AG04449 (cell line): ENCODE results near the gene CCDC120.
A peak's percentile ranks its signal among the peaks of the same experiment; 100 is the strongest.

Experiments used
- CTCF ChIA-PET: fragments of 350-600 bp; formaldehyde crosslinking; extraction: SDS; loops from one replicate; lab custom pipeline; 2021; ENCODE audit warnings: antibody characterized with exemption; lab: Yijun Ruan, JAX
- POLR2A ChIA-PET: fragments of 400-600, 350-600 bp; formaldehyde crosslinking; extraction: SDS; loops from one replicate; lab custom pipeline; 2020; ENCODE audit warnings: antibody characterized with exemption, inconsistent platforms; lab: Yijun Ruan, JAX
- DNase-seq: peaks from one replicate; pipeline ENCODE4 v3.0.0-alpha.2; 2010; ENCODE audit warnings: low read depth, low spot score
- H3K4me3 ChIP-seq: 2 replicates; pipeline ENCODE4 v1.5.1; 2011; ENCODE audit warnings: low read depth, mild to moderate bottlenecking, control low read depth, low read length
- CTCF ChIP-seq: IDR thresholded peaks from one replicate; pipeline ENCODE4 v1.5.1; 2011; ENCODE audit warnings: mild to moderate bottlenecking, moderate library complexity, low read length, control low read depth, inconsistent platforms; ENCODE audit not compliant: insufficient read depth; ENCODE audit errors: missing control alignments

CCDC120 gene

GRCh38 chrX:49066690-49067089 is 7.9 kb downstream of the CCDC120 start:
- ChIA-PET CTCF (no interaction called here), POLR2A (no interaction called here)
- H3K4me3 ChIP-seq, result no peak overlapping the region
- TF ChIP-seq CTCF, result no peak
- DNase-seq, result no peak

DNA sequence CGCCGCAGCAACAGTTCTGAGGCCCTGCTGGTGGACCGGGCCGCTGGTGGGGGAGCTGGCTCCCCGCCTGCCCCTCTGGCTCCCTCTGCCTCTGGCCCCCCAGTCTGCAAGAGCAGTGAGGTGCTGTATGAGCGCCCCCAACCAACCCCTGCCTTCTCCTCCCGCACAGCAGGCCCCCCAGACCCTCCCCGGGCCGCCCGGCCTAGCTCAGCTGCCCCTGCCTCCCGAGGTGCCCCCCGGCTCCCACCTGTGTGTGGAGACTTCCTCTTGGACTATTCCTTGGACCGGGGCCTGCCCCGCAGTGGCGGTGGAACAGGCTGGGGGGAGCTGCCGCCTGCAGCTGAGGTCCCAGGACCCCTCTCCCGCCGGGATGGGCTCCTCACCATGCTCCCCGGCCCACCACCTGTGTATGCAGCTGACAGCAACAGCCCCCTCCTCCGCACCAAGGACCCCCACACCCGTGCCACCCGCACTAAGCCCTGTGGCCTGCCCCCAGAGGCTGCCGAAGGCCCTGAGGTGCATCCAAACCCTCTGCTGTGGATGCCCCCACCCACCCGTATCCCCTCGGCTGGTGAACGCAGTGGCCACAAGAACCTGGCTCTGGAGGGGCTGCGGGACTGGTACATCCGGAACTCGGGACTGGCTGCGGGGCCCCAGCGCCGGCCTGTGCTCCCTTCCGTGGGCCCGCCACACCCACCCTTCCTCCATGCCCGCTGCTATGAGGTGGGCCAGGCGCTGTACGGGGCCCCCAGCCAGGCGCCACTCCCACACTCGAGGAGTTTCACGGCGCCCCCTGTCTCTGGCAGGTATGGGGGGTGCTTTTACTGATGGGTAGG is 8.7 kb downstream of the CCDC120 start:
- no peak for DNase-seq
- H3K4me3 ChIP-seq, result no peak overlapping the region
- no peak for TF ChIP-seq CTCF
- ChIA-PET CTCF (no interaction called here), POLR2A (no interaction called here)

- POLR2A ChIA-PET, result no interaction called here
- H3K4me3 ChIP-seq, result no peak overlapping the region
- no peak for TF ChIP-seq CTCF
- no peak for DNase-seq
- CTCF ChIA-PET, result no interaction called here
These were observed 10.2 kb downstream of the CCDC120 start for GRCh38 chrX:49069038-49069437.

- DNase-seq, result no peak
- POLR2A ChIA-PET, result no interaction called here
- CTCF ChIA-PET, result interaction anchor here (1.4 kb wide), 1 partner anchor 27 kb away, joined by 3 read pairs; no protein-coding TSS in a partner anchor
- no peak overlapping the region for H3K4me3 ChIP-seq
- TF ChIP-seq CTCF, result no peak
These were observed 12.2 kb downstream of the CCDC120 start for GRCh38 chrX:49070988-49071387.

- CTCF ChIA-PET, result no interaction called here
These were observed 13.3 kb downstream of the CCDC120 start for GRCh38 chrX:49071877-49072711.

More at GRCh38 chrX:49071877-49072711, 13.3 kb downstream of the CCDC120 start:
- no peak for DNase-seq
- POLR2A ChIA-PET, result interaction anchor here (0.6 kb wide), 1 partner anchor 89 kb away, joined by 4 read pairs; no protein-coding TSS in a partner anchor
- TF ChIP-seq CTCF, result no peak
- H3K4me3 ChIP-seq, result peak overlapping the region; percentile 75
